Measurements from ENCODE around the gene ADSS2. TPM values are rescaled to one million over a fixed set of nuclear protein-coding genes. Genes with fewer than 3 reads are reported as not detected.
A peak's percentile ranks its signal among the peaks of the same experiment; 100 is the strongest.

The ADSS2 gene
- total RNA-seq, 2 experiments from 2014 or later, result 66.1 to 67.8 TPM

DNA sequence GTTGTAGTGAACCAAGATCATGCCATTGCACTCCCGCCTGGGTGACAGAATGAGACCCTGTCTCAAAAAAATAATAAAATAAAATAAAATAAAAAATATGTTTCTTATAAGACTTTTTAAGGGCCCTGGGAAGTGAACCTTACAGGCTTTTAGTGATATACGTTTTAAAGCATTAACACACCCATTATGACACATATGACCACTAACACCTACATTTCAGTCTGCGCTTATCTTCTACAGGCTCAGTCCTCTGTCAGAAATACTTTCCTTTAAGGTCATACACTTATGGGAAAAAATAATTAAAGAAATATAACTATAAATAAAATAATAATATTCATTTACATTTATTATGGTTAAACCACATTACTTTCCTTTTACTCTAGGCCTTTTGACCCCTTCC, 21.9 kb downstream of the ADSS2 start:
- Mint-ChIP-seq H3K4me3 (no peak overlapping the region), H3K4me1 (peaks cover 11% of the 10 kb centered on the region), H3K27ac (no peak overlapping the region), H3K36me3 (peaks cover 28% of the 10 kb centered on the region), H3K27me3 (no peaks in the 10 kb centered on the region), H3K9me3 (no peaks in the 10 kb centered on the region)
- no peak for DNase-seq

DNA sequence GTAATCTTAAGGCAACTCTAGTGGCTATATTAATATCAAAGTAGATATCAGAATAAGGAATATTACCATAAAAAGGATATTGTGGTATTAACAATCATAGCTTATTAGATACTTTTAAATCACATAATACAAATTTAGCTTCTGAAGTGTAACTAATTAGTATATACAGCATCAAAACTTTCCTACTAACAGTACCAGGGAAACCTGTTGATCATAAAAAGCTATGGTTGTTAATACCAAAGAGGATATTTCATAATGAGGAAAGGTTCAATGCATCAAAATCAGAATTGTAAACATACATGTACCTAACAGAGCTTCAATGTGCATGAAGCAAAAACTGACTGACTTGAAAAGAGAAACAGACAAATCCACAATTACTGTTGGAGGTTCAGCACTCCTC, 24.1 kb downstream of the ADSS2 start:
- Mint-ChIP-seq H3K36me3 (peaks cover 29% of the 10 kb centered on the region), H3K4me3 (no peak overlapping the region), H3K9me3 (no peaks in the 10 kb centered on the region), H3K4me1 (peaks cover 10% of the 10 kb centered on the region), H3K27ac (no peak overlapping the region), H3K27me3 (no peaks in the 10 kb centered on the region)
- DNase-seq, result no peak

DNA sequence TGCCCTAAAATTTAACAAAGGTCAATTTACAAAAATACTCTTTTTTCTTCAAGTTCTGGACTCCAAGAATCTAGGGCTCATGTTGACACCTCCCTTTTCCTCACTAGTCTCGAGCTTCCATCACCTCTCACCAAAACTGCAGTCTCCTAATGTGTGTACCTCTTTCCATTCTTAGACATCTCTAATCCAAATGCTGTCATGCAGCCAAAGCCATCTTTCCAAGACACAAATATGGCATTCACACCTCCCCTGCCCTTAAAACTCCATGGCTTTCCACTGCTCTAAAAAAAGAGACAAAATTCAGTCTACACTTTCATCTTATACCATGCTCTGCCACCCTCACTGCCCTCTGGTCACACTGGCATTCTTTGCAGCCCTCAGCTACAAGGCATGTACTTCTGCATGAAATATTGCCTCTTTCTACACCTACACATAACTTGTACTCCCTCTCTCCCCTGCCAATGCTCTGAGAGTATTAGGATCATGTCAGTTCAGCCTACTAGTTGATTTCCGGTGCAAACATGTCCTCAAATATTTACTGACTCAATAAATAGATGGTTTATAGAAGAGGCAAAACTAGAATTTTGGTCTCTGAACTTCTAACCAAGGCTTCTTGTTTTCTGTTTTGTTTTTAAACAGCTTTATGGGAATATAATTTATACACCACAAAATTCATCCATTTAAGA, 26.9 kb downstream of the ADSS2 start:
- H3K4me3 Mint-ChIP-seq, result no peak overlapping the region
- no peak for DNase-seq
- peaks cover 33% of the 10 kb centered on the region for H3K36me3 Mint-ChIP-seq
- H3K4me1 Mint-ChIP-seq, result peaks cover 10% of the 10 kb centered on the region
- H3K9me3 Mint-ChIP-seq, result no peaks in the 10 kb centered on the region
- H3K27ac Mint-ChIP-seq, result no peak overlapping the region
- H3K27me3 Mint-ChIP-seq, result no peaks in the 10 kb centered on the region

DNA sequence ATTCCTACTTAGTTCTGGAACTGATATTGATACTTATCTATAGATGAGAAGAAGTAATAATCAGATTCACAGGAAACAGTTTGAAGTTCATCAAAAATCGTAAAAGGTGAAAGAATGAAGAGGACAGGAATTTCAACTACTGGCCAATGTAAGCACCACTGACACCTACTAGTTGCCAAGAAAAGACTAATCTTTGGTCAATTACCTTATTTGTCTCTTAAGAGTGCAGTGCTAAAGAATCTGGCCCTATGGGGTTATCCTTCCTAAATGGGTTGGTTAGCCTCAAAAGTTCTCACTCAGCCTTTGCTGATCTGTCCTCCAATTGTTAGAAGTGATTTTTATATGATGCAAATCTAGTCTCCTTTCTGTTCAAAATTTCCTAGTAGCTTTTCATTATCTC, 29.5 kb downstream of the ADSS2 start:
- DNase-seq, result no peak
- H3K9me3 Mint-ChIP-seq, result no peaks in the 10 kb centered on the region
- no peak overlapping the region for H3K27ac Mint-ChIP-seq
- no peak overlapping the region for H3K4me3 Mint-ChIP-seq
- H3K27me3 Mint-ChIP-seq, result no peaks in the 10 kb centered on the region
- H3K4me1 Mint-ChIP-seq, result peaks cover 6% of the 10 kb centered on the region
- H3K36me3 Mint-ChIP-seq, result peaks cover 37% of the 10 kb centered on the region

DNA sequence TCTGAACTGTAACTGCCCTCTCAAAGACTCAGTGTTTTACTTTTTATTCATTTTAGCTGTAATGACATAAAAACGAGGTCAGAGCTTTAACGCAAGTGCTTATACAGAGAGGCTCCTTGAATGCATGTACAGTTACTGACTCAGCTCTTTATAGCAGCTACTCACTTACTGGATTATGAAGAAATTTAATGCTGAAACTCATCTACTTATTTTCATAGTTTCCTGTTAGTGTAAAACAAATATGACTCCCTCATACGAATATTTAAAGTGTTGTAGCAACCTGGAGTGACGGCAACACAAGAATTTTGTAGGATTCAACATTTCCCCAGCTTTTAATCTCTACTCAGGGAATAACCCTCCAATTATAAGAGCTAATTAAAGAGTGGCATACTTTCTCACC, 32.7 kb downstream of the ADSS2 start:
- Mint-ChIP-seq H3K27ac (no peak overlapping the region), H3K27me3 (no peaks in the 10 kb centered on the region), H3K9me3 (no peaks in the 10 kb centered on the region), H3K4me1 (peaks cover 2% of the 10 kb centered on the region), H3K4me3 (no peak overlapping the region), H3K36me3 (peaks cover 46% of the 10 kb centered on the region)
- DNase-seq, result no peak

DNA sequence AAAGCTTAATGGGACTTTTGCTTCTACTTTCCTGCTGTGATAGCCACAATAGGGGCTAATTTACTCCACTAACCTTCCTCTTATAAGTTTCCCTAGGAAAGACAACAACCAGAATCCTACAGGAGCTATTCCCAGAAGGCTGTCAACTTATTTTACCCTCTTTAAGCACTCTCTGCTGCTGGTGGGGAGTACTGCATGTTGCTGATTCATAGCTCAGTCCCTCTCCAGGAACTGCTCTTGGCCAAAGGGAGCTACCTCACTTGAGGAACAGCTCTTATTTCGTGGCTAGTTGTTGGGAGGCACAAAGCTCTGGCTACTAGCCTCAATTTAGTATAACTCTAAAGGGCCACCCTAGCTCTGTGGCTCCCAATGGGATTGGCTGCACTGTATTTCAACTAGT, 37.2 kb downstream of the ADSS2 start:
- H3K9me3 Mint-ChIP-seq, result no peaks in the 10 kb centered on the region
- peaks cover 4% of the 10 kb centered on the region for H3K4me1 Mint-ChIP-seq
- no peak for DNase-seq
- H3K27me3 Mint-ChIP-seq, result no peaks in the 10 kb centered on the region
- no peak overlapping the region for H3K4me3 Mint-ChIP-seq
- H3K27ac Mint-ChIP-seq, result no peak overlapping the region
- H3K36me3 Mint-ChIP-seq, result peaks cover 68% of the 10 kb centered on the region

DNA sequence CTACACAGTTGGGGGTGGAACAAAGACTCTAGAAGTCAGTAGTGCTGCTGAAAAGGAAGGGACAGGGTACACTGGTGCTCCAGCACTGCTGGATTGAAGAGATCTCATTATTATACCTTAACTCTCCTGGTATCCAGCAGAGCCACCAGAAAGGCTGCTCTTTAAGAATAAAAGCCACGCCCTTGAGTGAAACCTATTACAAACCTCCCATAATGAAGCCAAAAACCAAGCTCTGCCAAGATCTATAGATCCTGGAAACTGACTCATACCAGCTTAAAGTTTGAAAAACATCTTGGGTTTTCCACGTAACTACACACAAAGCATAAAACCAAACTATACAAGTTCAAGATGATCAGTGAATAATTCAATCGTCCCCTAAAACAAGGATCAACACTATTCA, 38.0 kb downstream of the ADSS2 start:
- H3K27me3 Mint-ChIP-seq, result no peaks in the 10 kb centered on the region
- peaks cover 74% of the 10 kb centered on the region for H3K36me3 Mint-ChIP-seq
- no peak for DNase-seq
- H3K27ac Mint-ChIP-seq, result peak overlapping the region; percentile 13
- peaks cover 4% of the 10 kb centered on the region for H3K4me1 Mint-ChIP-seq
- H3K4me3 Mint-ChIP-seq, result no peak overlapping the region
- no peaks in the 10 kb centered on the region for H3K9me3 Mint-ChIP-seq

DNA sequence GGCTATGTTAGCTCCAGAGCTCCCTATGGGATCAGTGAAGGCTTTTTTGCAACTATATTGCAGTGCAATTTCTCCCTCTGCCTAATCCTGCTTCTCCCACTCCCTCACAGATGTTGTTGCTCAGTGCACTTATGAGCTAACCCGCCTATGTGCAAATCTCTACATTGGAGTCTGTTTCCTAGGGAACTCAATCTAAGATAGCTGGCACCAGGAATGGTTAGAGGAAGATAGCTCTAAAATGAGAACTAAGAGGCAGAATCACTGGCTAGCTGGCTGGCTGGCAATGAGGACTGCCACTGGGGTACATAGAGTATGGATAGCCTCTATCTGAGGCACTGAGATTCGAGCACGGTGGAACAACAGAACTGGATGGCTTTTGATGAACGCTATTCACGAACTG, 39.5 kb downstream of the ADSS2 start:
- Mint-ChIP-seq H3K4me1 (peaks cover 4% of the 10 kb centered on the region), H3K36me3 (peaks cover 75% of the 10 kb centered on the region), H3K9me3 (peaks cover 3% of the 10 kb centered on the region), H3K27ac (no peak overlapping the region), H3K27me3 (no peaks in the 10 kb centered on the region), H3K4me3 (no peak overlapping the region)
- no peak for DNase-seq

DNA sequence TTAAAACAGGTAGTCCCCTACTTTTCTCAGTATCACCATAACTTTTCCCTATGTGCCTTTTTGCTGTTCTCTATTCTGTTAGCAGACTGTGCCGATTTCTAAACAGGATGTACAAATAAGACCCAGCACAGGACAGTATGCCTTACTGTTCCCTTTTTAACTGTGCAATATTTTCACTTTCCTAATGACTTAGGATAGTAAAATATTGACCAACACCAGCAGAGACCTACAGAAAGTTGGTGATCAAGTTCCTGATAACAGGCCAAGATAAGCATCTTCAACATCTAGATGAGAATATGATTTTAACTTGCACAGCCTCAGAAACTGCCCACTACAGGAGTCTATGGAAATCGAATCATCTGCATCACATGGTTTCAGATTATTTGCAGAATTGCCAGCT, 42.0 kb downstream of the ADSS2 start:
- Mint-ChIP-seq H3K4me1 (peaks cover 4% of the 10 kb centered on the region), H3K9me3 (peaks cover 7% of the 10 kb centered on the region), H3K27me3 (no peaks in the 10 kb centered on the region), H3K36me3 (peaks cover 84% of the 10 kb centered on the region), H3K4me3 (no peak overlapping the region), H3K27ac (no peak overlapping the region)
- DNase-seq, result no peak

DNA sequence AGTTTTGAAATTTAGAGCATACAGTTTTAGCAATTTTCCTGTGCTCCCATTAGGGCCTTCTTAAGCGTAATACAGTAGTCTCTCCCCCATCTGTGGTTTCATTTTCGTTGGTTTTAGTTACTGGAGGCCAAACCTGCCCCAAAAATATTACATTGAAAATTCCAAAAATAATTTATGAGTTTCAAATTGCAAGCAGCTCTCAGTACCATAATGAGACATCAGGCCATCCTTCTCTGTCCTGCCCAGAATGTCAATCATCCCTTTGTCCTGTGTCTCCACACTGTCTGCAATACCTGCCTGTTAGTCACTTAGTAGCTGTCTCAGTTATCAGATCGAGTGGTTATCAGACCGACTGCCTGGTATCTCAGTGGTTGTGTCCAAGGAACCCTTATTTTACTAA, 45.4 kb downstream of the ADSS2 start:
- Mint-ChIP-seq H3K27ac (no peak overlapping the region), H3K4me3 (no peak overlapping the region), H3K36me3 (peaks cover 88% of the 10 kb centered on the region), H3K27me3 (no peaks in the 10 kb centered on the region), H3K9me3 (peaks cover 33% of the 10 kb centered on the region), H3K4me1 (no peaks in the 10 kb centered on the region)
- DNase-seq, result no peak

DNA sequence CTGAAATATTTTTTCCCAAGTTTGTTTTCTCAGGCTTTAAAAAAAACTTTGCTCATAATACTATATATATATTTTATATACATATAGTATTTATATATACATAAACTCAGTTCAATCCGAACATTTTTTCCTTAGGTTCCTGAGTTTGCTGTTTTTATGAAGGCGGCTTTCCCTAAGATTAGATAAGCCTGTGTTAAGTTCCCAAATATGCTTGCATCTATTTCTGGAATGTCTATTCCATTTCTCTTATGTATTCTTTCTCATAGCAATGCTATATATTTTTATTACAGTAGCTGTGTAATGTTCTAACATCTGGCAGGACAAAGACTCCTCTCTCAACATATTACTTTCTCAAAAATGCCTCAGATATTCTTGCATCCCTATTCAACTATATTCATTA, 45.9 kb downstream of the ADSS2 start:
- Mint-ChIP-seq H3K4me3 (no peak overlapping the region), H3K27me3 (no peaks in the 10 kb centered on the region), H3K9me3 (peaks cover 36% of the 10 kb centered on the region), H3K27ac (no peak overlapping the region), H3K36me3 (peaks cover 88% of the 10 kb centered on the region), H3K4me1 (no peaks in the 10 kb centered on the region)
- DNase-seq, result no peak

DNA sequence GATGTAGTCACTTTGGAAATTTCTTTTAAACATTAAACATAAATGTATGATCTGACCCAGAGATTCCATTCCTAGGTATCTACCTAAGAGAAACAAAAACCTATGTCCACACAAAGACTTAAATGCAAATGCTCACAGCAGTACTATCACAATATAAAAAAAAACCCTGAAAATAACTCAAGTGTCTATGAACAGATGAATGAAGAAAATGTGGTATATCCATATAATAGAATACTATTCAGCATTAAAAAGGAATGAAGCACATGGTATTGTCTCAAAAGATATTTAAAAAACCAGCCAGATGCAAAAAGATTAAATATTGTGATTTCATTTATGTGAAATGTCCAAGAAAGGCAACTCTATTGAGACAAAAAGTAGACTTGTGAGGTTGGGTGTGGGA, 48.3 kb downstream of the ADSS2 start:
- Mint-ChIP-seq H3K36me3 (peaks cover 83% of the 10 kb centered on the region), H3K27me3 (no peaks in the 10 kb centered on the region), H3K4me3 (no peak overlapping the region), H3K27ac (no peak overlapping the region), H3K4me1 (no peaks in the 10 kb centered on the region), H3K9me3 (peaks cover 39% of the 10 kb centered on the region)
- DNase-seq, result no peak

DNA sequence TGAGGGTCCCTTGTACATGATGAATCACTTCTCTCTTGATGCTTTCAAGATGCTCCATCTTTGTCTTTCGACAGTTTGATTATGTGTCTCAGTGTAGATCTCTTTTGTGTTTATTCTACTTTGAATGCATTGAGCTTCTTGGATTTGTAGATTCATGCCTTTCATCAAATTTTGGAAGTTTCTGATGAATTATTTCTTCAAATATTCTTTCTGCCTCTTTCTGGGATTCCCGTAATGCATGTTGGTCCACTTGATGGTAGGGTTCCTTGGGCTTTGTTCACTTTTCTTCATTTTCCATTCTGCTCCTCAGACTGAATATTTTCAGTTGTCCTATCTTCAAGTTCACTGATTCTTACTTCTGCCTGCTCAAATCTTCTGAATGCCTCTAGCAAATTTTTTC, 50.7 kb downstream of the ADSS2 start:
- Mint-ChIP-seq H3K27ac (no peak overlapping the region), H3K4me3 (no peak overlapping the region), H3K36me3 (peaks cover 73% of the 10 kb centered on the region), H3K27me3 (no peaks in the 10 kb centered on the region), H3K9me3 (peaks cover 32% of the 10 kb centered on the region), H3K4me1 (peaks cover 10% of the 10 kb centered on the region)
- DNase-seq, result no peak

DNA sequence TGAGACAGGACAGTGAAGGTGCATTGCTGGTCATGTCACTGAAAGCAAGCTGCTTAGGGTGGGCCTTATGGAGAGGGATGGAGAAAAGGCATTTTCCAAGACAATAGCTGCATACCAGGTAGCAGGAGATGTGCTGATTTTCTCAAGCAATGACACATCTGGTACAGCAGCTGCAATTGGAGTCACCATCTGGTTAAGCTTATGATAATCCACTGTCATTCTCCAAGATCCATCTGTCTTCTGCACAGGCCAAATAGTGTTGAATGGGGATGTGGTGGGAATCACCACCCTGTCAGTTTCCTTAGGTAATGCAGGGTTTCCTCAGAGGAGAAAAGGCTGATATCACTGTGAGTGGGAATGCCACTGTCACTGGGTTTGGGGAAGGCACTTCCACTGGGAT, 54.6 kb downstream of the ADSS2 start:
- peaks cover 37% of the 10 kb centered on the region for H3K36me3 Mint-ChIP-seq
- H3K9me3 Mint-ChIP-seq, result peaks cover 14% of the 10 kb centered on the region
- no peak for DNase-seq
- H3K27ac Mint-ChIP-seq, result peak overlapping the region; percentile 1
- H3K27me3 Mint-ChIP-seq, result no peaks in the 10 kb centered on the region
- H3K4me1 Mint-ChIP-seq, result peaks cover 10% of the 10 kb centered on the region
- no peak overlapping the region for H3K4me3 Mint-ChIP-seq

DNA sequence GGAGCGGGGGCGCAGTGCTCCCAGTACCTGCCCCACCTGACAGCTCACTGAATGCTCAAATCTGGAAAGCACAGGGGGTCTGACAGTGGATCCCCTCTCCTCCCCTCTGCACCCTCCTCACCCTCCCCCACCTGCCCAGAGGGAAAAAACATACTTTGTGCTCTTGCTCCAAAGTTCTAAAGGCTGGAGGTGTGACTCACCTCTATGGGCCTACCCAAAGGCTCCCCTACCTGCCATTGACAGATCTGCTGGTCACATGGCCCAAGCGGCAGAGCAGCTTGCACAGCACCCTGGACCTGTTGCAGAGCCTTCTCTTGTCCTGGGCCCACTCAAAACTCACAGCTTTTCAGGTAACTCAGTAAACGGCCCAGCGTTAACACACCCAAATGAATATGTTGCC, 55.7 kb downstream of the ADSS2 start:
- Mint-ChIP-seq H3K4me3 (no peak overlapping the region), H3K36me3 (peaks cover 25% of the 10 kb centered on the region), H3K27ac (peak overlapping the region; percentile 56), H3K4me1 (peaks cover 10% of the 10 kb centered on the region), H3K27me3 (no peaks in the 10 kb centered on the region), H3K9me3 (peaks cover 3% of the 10 kb centered on the region)
- DNase-seq, result no peak

DNA sequence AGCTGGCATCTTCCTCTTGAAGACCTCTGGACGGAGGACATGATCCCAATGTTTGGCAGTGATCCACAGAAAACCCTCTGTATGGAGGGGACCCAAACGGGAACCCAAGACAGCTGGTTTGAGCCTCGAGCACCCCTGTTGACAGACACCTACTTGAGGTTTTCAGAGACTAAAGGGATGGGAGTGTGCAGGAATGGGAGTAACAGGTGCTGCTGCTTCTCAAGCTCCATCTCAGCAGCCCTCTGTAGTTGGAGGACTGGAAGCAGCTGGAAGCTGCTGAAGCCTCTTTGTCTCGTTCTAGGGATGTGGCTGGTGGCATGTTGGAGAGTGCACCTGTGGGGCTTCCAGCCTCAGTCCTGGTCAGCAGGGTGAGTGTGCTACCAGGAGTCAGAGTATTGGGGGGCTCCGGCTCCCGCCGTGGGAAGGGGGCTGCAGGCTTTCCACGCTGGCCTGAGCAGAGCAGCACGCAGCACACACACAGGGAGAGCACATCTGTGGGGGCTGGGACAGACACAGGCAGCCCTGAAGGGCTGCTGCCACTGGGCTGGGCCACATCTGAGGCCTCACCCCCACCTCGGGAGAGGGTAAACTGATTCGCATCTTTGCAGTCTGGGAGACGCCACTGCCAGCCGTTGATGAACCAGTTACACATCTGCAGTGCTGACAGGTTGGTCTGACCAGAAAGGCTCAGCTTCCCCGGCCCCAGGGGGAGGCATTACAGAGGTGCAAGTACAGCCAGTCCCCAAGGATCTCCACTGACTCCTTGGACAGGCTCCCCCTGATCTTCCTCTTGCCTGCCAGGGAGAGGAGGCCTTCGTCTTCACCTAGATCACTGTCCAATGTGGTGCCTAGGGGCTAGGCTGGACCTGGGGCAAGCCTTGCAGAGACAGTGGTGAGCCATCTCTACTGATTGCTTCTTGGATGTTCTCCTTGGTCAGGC, 56.6 kb downstream of the ADSS2 start:
- Mint-ChIP-seq H3K4me1 (peaks cover 10% of the 10 kb centered on the region), H3K27me3 (no peaks in the 10 kb centered on the region), H3K4me3 (no peak overlapping the region), H3K36me3 (peaks cover 17% of the 10 kb centered on the region), H3K9me3 (no peaks in the 10 kb centered on the region), H3K27ac (no peak overlapping the region)
- DNase-seq, result no peak
